Measurements from ENCODE around the gene NEXN.

GRCh38 chr1:77925956-77926355 lies 37.5 kb downstream of the NEXN start:
- TF ChIP-seq CTCF (conservative IDR thresholded peaks at IDR 0.05; ENCODE audit: low read length) (no peak), EZH2phosphoT487 (IDR thresholded peaks at IDR 0.05; ENCODE audit: borderline replicate concordance, low read depth, low read length) (no peak)

Measured in OCI-LY7 (cell line).